GM12891 (cell line): ENCODE results near the gene UBASH3B.

Source experiments
- POLR2A ChIP-seq: IDR thresholded peaks from 2 replicates; pipeline ENCODE4 v1.6.1; 2011; ENCODE audit warnings: low read depth, low read length, control low read depth
- POLR2AphosphoS5 ChIP-seq: IDR thresholded peaks from 2 replicates; pipeline ENCODE4 v1.6.1; 2011; ENCODE audit warnings: low read depth, low read length, control low read depth
- SPI1 ChIP-seq: IDR thresholded peaks from 2 replicates; pipeline ENCODE4 v1.6.1; 2011; ENCODE audit warnings: low read depth, low read length, control low read depth

GRCh38 chr11:122746611-122747244 is 91.2 kb downstream of the UBASH3B start:
- TF ChIP-seq POLR2AphosphoS5 (no peak), POLR2A (no peak), SPI1 (no peak)
